ENCODE data around the gene SPTLC3.
"Not testable (repeated sequence)": the region's sequence is repeated elsewhere in the genome, so short reads cannot be mapped to it uniquely, and the experiment has no call there.

Gene SPTLC3

DNA sequence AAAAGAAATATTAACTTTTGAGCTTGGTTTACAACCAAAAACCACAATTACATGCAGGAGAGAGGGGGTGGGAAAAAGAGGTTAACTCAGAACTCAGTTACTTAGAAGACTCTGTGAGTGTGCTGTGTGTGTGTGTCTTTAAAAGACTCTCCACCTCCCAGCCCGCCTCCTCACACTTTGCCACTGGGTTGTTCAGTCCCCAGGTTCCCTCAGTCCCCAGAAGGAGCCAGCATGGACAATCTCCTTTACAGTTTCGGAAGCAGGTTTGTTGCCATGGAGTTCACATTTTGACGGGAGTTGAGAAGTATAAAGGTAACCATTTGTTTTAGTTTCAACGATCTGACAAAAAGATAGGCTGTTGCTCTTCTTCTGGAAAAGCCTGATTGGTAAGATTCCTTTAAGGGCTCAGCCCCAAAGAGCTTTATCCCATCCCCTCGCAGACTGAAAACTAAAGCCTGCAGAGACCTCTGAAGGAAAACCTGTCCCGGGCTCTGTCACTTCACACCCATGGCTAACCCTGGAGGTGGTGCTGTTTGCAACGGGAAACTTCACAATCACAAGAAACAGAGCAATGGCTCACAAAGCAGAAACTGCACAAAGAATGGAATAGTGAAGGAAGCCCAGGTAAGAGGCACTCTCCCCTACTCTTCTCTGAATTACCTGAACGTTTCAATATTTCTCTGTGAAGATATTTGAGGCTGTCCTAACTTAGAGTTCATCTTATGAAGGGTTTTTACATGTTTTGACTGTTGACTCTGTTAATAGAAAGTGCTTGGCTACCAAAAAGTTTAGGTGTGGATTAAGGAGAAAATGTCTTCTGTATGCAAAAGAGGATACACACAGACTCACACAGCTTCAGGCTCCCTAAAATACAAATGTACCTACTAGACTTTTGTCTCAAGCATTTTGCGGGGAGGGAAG lies at the start of gene SPTLC3:
SPTLC3 (plus strand) TSS at position 212 of the 921 bp plus-strand sequence; CDS start at position 508, 296 bp downstream.
- DNase-seq (ENCODE audit: low spot score): peak; percentile 32

- no peak for DNase-seq (ENCODE audit: low spot score)
Observed at GRCh38 chr20:12961725-12962124, 47.0 kb upstream of the SPTLC3 start.

DNA sequence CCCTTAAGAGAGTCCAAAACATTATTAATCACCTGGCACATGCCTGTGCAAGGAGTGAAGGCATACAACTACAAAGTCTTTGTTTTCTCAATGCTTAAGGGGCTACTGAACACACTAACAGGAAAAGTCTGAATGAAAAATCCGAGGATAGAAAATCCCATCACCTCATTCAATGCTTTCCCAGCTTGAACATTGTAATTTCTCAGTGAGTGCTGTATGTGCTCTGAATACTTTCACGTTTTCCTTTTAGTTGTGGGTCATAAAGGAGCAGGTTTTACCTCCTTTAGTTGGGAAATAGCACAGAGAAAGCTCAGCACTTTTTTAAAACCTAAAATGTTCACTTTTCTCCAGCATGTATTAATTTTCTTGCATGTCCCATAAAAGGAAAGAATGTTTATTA lies 45.9 kb upstream of the SPTLC3 start:
- no peak for DNase-seq (ENCODE audit: low spot score)

DNA sequence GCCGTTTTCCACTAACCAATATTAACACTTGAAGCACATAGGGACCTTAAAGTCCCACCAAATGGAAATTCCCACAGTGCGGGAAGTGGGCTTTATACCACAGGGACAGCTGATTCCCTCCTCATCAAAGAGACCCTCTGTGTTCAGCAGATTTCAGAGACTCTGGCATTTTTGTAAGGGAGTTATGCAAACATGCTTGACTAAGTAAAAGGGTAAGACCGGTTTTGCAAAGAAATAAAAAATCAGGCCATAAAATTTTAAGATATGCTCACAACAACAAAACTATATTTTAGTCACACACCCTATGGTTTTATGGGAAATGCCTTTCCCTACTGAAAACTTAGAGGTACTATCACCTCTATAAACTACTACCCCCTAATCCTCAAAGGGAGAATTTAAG lies 45.4 kb upstream of the SPTLC3 start:
- DNase-seq (ENCODE audit: low spot score): no peak

DNA sequence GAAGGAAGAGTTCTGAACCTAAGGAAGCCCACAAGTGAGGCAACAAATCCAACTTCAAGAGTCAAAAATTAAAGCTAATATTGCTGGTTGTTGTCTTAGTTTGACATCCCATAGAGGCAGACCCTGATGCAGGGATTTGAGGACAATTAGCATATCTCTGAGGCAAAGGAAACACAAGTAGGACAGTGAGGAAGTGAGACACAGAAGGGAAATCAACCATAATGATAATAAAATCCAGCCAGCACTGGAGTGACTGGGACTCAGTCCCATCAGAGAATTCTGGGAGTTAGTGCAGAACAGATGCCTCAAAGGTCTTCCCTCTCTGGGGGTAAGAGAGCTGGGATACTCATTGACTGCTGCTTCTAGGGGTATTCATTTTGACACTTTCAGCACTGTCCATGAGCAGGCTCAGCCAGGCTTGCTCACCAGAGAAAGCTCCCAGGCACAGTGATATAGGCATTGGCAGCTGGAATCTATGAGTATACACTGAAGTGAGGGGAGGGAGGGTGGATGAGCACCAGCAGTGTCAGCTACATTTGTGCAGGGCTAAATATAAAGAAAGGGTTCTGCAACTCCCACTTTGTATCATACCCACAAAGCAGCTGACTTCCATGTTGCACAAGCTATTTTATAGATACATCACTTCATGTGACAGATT lies 43.4 kb upstream of the SPTLC3 start:
- DNase-seq (ENCODE audit: low spot score): no peak

- no peak for DNase-seq (ENCODE audit: low spot score)
Observed at GRCh38 chr20:12965870-12966251, 42.9 kb upstream of the SPTLC3 start.

- no peak for DNase-seq (ENCODE audit: low spot score)
Observed at GRCh38 chr20:12966468-12967085, 42.2 kb upstream of the SPTLC3 start.

DNA sequence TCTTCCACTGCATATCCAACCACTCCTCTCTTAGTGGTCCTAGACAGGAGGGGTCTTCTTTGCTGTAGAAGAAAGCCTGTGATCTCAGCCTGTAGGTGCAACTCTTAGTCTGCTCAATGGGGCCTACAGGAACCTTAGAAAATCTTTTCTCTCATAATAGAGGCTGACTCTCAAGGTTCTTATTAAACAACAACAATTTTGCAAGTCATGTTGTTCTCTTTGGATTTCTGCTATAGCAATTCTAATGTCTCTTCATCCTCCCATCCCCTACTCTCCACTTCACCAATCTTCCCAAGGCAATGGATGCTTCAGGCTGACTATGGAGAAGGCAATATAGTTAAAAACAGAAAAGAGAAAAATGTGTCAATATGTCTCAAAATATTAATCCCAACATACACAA lies 40.8 kb upstream of the SPTLC3 start:
- no peak for DNase-seq (ENCODE audit: low spot score)

- no peak for DNase-seq (ENCODE audit: low spot score)
Observed at GRCh38 chr20:12968472-12968871, 40.3 kb upstream of the SPTLC3 start.

- DNase-seq (ENCODE audit: low spot score): no peak
Observed at GRCh38 chr20:12969071-12969669, 39.6 kb upstream of the SPTLC3 start.

DNA sequence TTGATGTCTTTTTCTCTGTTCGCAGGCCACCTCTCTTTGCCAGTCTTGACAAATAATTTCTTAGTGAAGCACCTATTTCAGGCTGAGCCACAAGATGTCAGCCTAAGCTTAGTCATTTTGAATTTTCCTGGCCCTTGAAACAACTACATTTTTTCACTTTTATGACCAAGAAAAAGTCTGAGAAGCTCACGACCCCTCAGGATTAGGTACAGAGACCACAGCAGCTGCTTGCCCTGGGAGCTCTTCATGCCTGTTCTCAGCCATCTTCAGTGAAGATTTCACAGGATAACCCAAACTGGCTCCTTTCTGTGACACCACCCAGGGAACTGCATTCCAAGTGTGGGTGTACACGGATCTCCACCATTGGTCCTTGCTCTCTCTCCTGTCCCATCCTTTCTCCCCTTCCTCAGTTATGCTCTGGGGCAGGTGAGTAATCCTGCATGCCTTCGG lies 38.4 kb upstream of the SPTLC3 start:
- peak; percentile 32 for DNase-seq (ENCODE audit: low spot score)

DNA sequence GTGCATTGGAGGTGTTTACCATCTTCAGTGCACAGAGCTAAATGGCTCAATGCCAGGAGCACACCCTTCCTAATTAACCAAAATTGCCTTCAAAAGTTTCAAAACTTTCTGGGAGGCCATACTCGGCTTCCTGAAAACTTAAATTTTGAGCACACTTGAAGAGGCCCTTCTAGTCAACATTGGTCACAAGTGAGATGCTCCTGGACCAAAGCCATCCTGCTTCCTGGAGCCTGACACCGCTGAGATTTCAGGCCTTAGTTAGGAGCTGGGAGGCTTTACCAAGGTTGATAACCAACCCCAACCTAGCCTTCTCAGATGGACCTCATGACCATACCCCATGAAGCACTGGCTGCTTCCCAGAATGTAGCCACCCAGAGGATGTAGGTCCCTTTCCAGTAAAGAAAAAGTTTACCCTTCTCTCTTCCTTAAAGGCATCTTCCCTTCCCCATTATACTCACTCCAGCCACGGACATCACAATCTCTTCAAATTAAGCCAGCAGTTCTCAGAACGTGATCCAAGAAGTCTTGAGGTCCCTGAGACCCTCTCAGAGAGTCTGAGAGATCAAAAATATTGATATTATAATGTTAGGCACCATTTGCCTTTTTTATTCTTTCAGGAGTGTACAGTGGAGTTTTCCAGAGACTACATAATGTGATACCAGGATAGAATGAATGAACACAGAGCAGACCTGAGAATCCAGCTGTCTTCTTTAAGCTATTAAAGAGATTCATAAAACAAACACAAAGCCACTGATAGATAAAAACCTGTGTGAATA lies 32.8 kb upstream of the SPTLC3 start:
- DNase-seq (ENCODE audit: low spot score): no peak

DNA sequence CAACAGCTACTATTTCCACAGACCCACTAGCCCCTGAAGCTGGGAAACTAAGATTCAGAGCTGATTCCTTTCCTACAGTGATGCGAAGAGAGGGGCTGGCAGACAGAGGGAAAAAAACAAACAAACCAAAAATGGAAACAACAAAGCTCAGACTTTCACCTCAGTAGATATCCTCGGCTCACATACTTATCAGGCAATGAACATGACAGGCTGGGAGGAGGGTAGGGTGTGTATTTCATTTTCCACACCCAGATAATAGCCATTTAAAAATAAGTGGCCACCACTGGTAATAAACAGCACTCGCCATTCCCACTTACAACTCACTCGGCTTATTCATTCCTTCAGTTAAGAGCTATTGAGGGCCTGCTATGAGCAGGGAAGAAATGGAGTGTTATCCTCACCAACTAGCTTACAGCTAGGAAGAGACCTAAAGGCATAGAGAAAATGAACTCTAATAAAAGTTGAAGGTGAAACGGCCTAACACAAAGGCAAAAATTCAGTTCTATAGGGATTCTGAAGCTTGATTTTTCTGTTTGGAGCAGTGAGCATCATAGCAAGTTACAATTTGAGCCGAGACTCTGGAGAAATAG lies 32.0 kb upstream of the SPTLC3 start:
- DNase-seq (ENCODE audit: low spot score): no peak

DNA sequence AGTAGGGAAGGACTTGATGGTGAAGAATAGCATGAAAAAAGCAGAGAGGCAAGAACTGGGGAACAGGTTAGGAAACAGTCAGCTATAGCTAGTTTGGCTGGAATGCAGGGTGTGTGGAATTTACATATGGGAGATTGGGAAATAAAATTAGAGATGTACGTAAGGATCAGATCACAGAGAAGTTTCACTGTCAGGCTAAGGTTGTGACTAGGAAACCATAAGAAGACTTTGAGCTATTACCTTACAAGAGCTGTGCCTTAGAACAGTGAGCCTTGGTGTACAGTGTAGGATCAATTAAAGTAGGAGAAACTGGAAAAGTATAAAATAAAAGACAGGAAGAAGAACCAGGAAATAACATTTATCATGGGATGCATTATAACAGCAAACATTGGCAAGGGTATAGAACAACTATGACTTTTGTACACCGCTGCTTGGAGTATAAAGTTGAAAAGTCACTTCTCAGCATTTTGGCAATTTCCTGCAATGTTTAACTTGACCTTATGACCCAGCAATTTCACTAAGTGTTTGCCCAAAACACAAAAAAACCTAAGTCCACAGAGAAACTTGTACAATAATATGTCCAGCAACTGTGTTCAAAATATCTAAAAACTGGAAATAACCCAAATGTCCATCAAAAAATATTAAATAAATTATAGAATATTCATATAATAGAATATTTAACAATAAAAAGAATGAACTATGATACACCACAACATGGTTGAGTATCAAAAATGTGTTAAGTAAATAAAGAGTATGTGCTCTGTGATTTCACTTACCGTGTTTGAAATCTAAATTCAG lies 31.2 kb upstream of the SPTLC3 start:
- DNase-seq (ENCODE audit: low spot score): no peak

- DNase-seq (ENCODE audit: low spot score): no peak
Observed at GRCh38 chr20:12978126-12978394, 30.7 kb upstream of the SPTLC3 start.

DNA sequence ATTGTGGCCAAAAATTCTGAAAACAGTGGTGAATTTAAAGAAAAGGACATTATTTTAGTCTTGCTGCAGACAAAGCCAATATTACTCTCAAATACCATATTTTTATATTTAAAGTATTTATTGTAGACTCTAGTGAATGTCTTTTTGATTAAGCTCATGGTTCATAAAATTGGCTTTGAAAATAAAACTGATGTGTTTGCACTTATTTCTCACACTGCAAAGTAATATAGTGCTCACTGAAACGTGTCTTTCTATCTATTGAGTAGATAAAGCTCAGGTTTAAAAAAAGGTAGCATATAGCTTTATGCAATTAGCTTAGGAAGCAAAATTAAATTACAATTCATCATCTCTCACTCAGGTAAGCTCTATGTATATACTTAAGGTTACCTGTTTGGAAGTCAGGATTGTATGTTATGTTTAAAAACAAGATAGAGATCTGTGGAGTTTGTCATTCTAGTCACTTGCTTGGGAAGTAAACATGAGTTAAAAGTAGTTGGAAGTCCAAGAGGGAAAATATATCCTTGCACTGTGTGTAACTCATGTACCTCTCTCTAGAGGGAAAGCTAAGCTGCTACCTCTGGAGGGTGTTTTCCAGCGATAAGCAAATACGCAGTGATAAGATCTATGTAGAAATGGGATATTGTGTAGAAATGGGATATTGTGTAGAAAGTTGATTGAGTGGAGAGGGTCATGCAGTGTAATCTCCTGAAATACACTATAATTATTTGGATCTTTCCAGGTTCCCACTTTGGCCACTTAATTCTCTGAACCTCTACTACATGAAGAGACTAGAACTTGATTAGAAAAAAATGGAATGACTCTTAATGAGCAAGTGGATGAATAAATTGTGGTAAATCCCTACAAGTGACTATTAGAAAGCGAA lies 29.9 kb upstream of the SPTLC3 start:
- peak; percentile 32 for DNase-seq (ENCODE audit: low spot score)

DNA sequence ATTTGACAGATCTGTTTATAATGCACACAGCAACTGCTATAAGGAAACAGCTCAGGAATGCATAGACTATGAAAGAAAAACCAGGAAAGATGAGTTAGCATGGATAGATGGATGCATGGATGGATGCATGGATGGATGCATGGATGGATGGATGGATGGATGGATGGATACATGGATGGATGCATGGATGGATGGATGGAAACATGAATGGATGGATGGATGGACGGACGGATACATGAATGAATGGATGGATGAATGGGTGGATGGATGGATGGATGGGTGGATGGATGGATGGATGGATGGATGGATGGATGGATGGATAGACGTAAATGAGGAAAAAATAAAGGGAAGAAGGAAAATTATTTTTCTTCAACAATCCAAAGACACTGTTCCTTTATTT lies 29.1 kb upstream of the SPTLC3 start:
- DNase-seq (ENCODE audit: low spot score): not testable (repeated sequence)

DNA sequence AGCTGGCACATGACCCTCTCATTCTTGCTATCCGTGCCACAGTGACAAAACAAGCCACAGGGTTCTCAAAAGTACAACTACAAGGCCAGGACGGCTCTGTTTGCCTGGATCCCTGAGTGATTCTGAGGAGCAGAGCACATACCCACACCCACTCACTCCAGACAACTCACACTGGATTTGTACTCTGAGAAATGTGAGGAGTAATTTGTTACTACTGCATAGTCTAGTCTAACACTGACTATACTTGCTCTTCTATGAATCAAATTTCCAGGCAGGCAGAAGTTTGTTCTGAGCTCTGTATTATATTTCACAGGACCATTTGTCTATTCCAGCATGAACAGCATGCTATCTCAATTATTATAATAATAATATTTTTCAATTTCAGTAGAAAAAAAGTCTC lies 26.7 kb upstream of the SPTLC3 start:
- DNase-seq (ENCODE audit: low spot score): no peak

GRCh38 chr20:12984069-12984765 lies 24.6 kb upstream of the SPTLC3 start:
- DNase-seq (ENCODE audit: low spot score): no peak

Data from HuH-7 (cell line).